ENCODE measurements around the gene TOM1.

DNA sequence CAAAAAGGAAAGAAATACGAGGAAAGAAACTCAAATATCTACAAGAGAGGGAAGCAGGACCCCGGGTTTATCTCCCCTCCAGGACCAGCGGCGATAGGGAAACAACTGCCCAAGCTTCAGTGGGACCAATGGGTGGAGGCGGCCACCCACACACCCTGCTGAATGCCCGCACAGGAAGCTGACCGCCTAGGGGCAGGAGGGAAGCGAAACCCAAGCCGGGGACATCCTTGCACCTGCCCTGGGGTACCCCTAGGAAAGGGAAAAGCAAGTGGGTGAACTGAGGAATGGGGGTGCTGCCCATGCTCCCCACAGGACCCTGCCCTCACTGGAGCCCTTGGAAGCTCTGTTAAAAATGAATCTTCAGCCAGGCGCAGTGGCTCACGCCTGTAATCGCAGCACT is 53.6 kb downstream of the TOM1 start:
- TF ChIP-seq, protein P1, sequence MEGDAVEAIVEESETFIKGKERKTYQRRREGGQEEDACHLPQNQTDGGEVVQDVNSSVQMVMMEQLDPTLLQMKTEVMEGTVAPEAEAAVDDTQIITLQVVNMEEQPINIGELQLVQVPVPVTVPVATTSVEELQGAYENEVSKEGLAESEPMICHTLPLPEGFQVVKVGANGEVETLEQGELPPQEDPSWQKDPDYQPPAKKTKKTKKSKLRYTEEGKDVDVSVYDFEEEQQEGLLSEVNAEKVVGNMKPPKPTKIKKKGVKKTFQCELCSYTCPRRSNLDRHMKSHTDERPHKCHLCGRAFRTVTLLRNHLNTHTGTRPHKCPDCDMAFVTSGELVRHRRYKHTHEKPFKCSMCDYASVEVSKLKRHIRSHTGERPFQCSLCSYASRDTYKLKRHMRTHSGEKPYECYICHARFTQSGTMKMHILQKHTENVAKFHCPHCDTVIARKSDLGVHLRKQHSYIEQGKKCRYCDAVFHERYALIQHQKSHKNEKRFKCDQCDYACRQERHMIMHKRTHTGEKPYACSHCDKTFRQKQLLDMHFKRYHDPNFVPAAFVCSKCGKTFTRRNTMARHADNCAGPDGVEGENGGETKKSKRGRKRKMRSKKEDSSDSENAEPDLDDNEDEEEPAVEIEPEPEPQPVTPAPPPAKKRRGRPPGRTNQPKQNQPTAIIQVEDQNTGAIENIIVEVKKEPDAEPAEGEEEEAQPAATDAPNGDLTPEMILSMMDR (IDR thresholded peaks at IDR 0.05): no peak
- TF ChIP-seq POLR2A (IDR thresholded peaks at IDR 0.05): no peak

Data from testis (tissue), 2 donors.